ENCODE measurements around the gene LUC7L.

DNA sequence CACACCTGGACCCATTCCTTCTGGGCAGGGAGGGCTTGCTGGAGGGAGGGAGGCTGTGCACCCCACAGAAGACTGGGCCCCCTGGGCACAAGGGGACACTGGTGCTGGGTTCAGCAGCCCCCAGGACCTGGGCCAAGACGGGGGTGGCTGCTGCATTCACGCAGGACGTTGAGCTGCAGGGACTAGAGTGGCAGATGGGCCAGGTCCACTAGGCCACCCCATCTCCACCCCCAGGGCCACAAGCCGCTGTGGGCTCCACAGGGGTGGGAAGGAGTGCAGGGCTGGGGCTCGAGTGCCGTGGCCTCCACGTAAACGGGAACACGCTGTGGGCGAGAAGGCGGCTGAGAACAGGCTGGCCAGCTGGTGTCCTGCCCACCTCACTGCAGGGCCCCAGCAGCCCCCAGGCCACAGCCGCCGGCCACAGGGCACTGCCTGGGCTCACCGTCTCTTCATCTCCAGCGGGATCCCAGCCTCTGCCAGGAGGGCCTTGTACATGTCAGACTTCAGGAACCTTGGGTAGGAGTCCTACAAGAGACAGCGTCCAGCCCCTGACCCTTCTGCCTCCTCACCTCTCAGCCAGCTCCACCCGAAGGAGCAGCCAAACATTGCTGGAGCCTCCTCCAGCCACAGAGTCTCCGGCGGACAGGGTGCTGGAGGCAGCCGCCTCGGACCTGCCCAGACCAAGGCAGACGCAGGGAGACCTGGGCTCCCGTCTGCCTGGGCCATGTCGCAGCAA, 40.0 kb upstream of the LUC7L start:
- TF ChIP-seq, protein P1, sequence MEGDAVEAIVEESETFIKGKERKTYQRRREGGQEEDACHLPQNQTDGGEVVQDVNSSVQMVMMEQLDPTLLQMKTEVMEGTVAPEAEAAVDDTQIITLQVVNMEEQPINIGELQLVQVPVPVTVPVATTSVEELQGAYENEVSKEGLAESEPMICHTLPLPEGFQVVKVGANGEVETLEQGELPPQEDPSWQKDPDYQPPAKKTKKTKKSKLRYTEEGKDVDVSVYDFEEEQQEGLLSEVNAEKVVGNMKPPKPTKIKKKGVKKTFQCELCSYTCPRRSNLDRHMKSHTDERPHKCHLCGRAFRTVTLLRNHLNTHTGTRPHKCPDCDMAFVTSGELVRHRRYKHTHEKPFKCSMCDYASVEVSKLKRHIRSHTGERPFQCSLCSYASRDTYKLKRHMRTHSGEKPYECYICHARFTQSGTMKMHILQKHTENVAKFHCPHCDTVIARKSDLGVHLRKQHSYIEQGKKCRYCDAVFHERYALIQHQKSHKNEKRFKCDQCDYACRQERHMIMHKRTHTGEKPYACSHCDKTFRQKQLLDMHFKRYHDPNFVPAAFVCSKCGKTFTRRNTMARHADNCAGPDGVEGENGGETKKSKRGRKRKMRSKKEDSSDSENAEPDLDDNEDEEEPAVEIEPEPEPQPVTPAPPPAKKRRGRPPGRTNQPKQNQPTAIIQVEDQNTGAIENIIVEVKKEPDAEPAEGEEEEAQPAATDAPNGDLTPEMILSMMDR (optimal IDR thresholded peaks at IDR 0.05 in 1 of 3, IDR thresholded peaks at IDR 0.05 in 1 of 3, conservative IDR thresholded peaks at IDR 0.05 in 1 of 3; ENCODE audit: extremely low read depth in 1 of 3, insufficient read depth in 2 of 3, low read length in 3 of 3): no peak
- no peak for TF ChIP-seq EZH2 (IDR thresholded peaks at IDR 0.05; ENCODE audit: low read length)

All from keratinocyte (primary cell).